ENCODE results near the gene GRID2.
"Not testable (repeated sequence)": the region's sequence is repeated elsewhere in the genome, so short reads cannot be mapped to it uniquely, and the experiment has no call there.

Gene GRID2

DNA sequence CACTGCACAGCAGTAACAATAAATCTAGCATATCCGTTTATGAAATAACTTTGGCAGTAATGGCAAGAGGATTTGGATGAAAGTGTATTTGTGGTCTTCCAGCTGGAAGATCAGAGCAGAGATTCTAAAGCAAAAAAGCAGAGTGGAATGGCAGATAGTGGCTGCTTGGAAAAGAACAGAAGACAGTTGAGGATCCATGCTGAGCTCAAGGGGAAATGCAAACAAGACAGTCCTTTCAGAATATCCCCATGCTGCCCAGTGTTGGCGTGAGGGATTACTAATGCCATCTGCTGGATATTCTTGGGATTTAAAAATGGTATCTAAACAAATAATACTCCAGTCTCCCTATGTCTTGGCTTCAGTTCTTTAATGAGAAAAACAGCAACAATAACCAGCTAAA, 895.7 kb downstream of the GRID2 start:
- no peak for DNase-seq (ENCODE audit: low spot score)

- DNase-seq (ENCODE audit: low spot score) = no peak
These were observed 897.8 kb downstream of the GRID2 start for GRCh38 chr4:93201471-93202096.

GRCh38 chr4:93203708-93204107, 899.9 kb downstream of the GRID2 start:
- no peak for DNase-seq (ENCODE audit: low spot score)

GRCh38 chr4:93212250-93212649, 908.5 kb downstream of the GRID2 start:
- no peak for DNase-seq (ENCODE audit: low spot score)

GRCh38 chr4:93216646-93217045, 912.9 kb downstream of the GRID2 start:
- no peak for DNase-seq (ENCODE audit: low spot score)

- DNase-seq (ENCODE audit: low spot score) = no peak
These were observed 913.7 kb downstream of the GRID2 start for GRCh38 chr4:93217431-93217830.

DNA sequence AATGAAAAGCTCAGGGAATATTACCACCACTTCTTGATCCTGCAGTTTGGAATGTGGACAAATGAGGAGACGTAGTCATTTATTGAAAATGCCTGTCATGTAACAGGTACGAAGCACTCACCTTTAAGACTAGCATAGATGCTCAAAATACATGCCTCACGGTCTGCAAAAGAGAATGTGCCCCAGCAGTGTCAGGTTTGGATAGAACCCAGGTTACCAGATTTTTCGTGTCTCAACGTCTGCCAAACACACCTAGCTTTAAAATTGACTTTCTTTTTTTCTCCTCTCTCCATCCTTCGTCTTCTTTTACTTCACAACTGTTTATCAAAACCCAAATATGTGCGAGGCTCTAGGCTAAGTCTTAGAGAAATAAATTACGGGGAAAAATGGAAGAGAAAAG, 918.0 kb downstream of the GRID2 start:
- no peak for DNase-seq (ENCODE audit: low spot score)

- DNase-seq (ENCODE audit: low spot score) = no peak
These were observed 924.3 kb downstream of the GRID2 start for GRCh38 chr4:93228021-93228420.

DNA sequence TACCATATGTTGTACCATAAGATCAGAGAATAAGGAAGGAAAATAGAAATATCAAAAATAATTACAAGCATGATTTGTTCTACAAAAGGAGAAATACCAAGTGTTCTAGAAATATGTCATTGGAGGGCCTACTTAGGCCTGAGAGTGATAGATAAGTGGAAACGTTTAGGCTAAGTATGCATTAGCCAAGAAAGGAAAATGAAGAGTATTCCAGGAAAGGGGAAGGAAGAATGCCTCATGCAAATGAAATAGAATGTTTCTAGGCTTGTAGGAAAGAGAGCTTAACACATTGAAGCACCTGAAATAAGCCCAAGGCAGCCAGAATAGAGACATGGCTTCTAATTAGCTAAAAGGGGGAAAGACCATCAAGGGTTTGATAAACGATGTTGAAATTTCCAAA, 929.1 kb downstream of the GRID2 start:
- DNase-seq (ENCODE audit: low spot score) = no peak

DNA sequence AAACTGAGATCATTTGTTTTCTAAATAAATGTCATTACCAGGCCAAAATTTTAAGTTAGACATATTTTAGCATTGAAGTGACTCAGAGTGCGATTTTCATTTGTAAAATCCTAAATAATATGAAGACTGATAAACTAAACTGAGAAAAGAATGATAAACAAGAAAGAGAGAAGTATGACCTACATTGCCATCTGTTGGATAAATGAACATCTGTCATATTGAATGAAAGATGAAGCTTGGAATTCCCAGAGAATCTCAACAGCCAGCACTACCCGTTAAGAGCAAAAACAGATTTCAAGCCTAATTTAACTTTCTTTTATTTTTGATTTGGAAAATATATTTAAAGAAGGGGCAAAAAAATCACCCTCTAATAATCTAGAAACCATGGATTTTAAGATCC, 933.8 kb downstream of the GRID2 start:
- no peak for DNase-seq (ENCODE audit: low spot score)

- no peak for DNase-seq (ENCODE audit: low spot score)
These were observed 939.5 kb downstream of the GRID2 start for GRCh38 chr4:93243262-93243661.

- DNase-seq (ENCODE audit: low spot score) = no peak
These were observed 957.4 kb downstream of the GRID2 start for GRCh38 chr4:93261207-93261606.

DNA sequence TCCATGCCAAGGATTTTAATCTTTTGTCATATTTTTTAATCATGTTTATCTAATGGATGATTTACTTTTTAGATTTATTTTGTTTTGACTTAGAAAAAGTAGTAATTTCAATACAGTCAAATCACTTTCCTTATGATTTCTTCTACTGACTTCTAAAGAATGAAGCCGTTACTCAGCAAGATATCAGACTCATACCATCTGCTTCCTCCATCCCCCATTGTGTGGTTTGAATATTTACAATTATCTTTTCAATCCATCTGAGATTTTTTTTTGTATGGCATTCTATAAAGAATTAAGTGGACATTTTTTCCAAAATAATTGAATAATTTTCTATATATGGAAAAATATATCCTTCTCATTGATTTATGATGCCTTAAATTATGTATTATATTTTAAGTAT, 959.4 kb downstream of the GRID2 start:
- no peak for DNase-seq (ENCODE audit: low spot score)

DNA sequence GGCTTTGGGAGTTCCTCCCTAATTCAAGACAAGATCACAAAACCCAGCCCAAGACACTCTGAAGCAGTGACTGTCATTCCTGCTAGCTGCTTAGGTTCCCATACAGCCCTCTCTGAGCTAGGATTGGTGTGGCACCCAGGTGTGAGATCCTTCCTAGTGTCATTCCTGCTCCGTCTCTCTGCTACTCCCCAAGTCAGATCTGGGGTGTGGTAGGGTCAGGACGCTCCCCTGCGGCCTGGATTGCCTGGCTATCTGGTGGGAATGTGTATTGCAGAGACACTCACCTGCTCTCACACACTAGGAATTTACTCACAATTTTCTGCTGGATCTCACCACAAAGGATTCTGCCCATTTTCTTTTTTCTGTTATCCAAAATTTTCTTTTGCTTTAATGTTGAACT, 964.0 kb downstream of the GRID2 start:
- no peak for DNase-seq (ENCODE audit: low spot score)

GRCh38 chr4:93285346-93285745, 981.6 kb downstream of the GRID2 start:
- no peak for DNase-seq (ENCODE audit: low spot score)

DNA sequence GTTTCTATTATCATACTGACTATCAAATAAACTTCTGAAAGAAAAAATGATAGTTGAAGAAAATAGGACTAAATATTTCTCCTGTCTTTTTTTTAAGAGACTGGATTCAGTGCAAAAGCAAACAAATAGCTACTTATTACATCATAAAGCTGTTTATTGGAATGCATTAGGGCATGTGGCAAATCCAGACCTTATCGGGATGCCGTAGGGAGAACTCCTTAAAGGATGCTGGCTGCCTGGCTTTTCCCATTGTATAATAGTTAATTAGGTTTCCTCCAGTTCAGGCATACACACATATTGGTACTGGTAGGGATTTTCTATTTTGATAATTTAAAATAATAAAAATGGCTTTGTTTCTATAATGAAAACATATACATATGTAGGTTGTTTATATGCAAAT, 985.5 kb downstream of the GRID2 start:
- no peak for DNase-seq (ENCODE audit: low spot score)

DNA sequence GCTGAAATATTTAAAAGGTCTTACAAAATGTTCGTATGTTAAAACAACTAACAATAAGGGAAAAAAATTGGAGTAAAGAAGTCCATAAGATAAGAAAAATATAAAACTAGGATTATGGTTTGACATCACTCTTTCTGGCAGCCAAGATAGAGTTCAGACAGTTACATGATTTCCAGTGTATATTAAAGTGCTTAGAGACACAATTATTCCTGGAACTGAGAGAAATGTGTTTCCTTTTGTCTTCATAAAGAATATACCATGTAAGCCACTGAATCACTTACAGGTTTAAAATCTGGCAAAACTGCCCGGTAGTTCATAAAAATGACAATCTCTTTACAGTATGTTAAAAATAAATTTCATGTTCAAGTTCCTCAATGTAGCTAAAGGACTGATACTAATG, 986.1 kb downstream of the GRID2 start:
- DNase-seq (ENCODE audit: low spot score) = no peak

GRCh38 chr4:93299118-93299517, 995.4 kb downstream of the GRID2 start:
- no peak for DNase-seq (ENCODE audit: low spot score)

- not testable (repeated sequence) for DNase-seq (ENCODE audit: low spot score)
These were observed 997.2 kb downstream of the GRID2 start for GRCh38 chr4:93300780-93301555.

DNA sequence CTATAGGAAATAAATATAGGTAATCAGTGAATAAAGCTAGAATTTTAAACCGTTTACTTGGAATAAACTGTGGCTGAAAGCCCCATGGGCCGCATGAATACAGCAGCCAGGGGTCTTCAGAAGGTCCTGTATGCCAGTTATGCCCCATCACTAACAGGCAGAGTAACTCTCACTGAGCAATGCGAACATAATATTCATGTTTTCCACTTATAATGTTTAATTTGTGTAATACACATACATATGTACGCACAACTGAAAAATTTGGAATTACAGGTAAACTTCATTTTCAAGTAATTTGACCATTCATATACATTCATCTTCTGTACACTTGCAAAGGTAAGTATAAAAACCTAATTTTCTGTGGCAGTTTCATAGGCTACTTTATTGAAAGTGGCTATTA, 998.5 kb downstream of the GRID2 start:
- no peak for DNase-seq (ENCODE audit: low spot score)

DNA sequence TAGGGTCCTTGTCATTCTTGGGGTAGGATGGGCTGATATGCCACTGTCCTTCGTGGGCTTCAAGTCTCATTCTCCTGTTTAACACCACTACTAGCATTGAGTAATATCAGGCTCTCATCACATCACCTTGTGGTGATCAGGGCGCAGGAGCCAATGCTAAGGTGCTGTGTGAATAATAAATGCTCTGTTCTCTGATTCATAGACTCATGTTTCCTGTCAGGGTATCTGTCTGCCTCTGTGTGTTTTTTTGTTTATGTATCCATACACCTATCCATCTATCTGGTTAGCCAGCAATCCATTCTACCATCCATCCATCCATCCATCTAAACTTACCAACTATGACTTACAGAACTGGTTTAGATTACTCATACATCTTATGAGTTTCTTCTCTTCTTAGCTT, 999.7 kb downstream of the GRID2 start:
- no peak for DNase-seq (ENCODE audit: low spot score)

DNA sequence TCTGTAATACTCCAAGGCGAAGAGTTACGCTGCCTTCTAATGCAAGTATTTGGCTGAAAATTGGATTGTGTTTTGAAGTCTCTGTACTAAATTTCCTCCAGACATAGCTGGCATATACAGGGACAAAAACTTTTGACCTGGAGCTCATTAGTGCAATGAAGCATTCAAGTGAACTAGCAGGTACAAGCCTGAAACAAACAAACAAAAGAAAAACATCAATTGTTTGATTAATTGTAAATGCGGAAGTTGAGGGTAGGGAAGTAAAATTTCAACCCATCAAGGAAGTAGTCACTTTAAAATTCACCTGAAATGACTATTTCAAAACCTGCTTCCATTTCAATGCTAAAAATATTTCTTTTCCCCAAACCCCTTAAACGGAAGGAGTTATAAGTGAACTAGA, 1008.5 kb downstream of the GRID2 start:
- no peak for DNase-seq (ENCODE audit: low spot score)

- DNase-seq (ENCODE audit: low spot score) = no peak
These were observed 1009.4 kb downstream of the GRID2 start for GRCh38 chr4:93313197-93313596.

DNA sequence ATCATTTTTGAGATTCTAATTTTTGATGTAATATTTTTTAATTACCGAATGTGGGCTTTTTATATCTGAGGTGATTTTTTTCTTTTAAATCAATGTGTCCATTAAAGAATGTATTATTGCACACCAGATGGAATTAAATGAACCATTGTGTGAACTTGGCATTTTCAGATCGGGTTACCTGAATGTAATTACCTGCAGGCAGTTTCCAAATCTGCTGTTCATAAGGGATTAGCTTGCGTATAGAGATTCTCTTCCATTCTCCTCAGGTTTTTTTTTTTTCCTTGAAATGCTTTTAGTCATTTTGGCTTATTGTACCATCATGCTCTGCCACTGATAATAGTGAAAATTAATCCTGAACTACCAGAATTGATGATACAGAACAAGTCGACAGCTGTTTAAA, 1013.3 kb downstream of the GRID2 start:
- DNase-seq (ENCODE audit: low spot score) = no peak

Measured in CD4-positive, alpha-beta T cell treated with Interleukin-6 at 100 ng/mL for 8 hours (primary cell).